Chondrocyte (in vitro differentiated cells): Measurements from ENCODE around the gene RAB5B. TPM values are rescaled to one million over a fixed set of nuclear protein-coding genes. Genes with fewer than 3 reads are reported as not detected.
"Not testable (repeated sequence)": the region's sequence is repeated elsewhere in the genome, so short reads cannot be mapped to it uniquely, and the experiment has no call there.

Experiments
- DNase-seq: peaks from one replicate; pipeline ENCODE4 v3.0.0; 2021; ENCODE audit warnings: mixed read lengths, low spot score
- H3K27ac Mint-ChIP-seq: one replicate; pipeline ENCODE4 v1.8.0; 2021; ENCODE audit warnings: mild to moderate bottlenecking, moderate library complexity, mixed read lengths; ENCODE audit not compliant: unreplicated experiment
- H3K27me3 Mint-ChIP-seq: 2 replicates; pipeline ENCODE4 v1.8.0; 2021; ENCODE audit warnings: low read depth, mixed read lengths
- H3K36me3 Mint-ChIP-seq: 2 replicates; pipeline ENCODE4 v1.8.0; 2021; ENCODE audit warnings: low read depth, mixed read lengths
- H3K4me1 Mint-ChIP-seq: 2 replicates; pipeline ENCODE4 v1.8.0; 2021; ENCODE audit warnings: low read depth, mild to moderate bottlenecking, mixed read lengths
- H3K4me3 Mint-ChIP-seq: one replicate; pipeline ENCODE4 v1.8.0; 2021; ENCODE audit warnings: mild to moderate bottlenecking, moderate library complexity, mixed read lengths; ENCODE audit not compliant: unreplicated experiment
- H3K9me3 Mint-ChIP-seq: 2 replicates; pipeline ENCODE4 v1.8.0; 2021; ENCODE audit warnings: low read depth, mixed read lengths
- CTCF ChIP-seq: fragments of 200-600 bp; sonication (generic); IDR thresholded peaks from 2 replicates; pipeline ENCODE4 v1.5.0; 2021; ENCODE audit warnings: antibody characterized with exemption, mild to moderate bottlenecking, moderate library complexity
- total RNA-seq: library from RNA; stranded (reverse); gene quantifications from 3 replicates; pipeline ENCODE4 v1.2.1, GENCODE V29; 2021

Gene RAB5B
- total RNA-seq, 1 donor from 2014 or later, result 105 TPM

- Mint-ChIP-seq H3K4me3 (peak within 1 kb of the TSS; percentile 93), H3K9me3 (no peaks in the 10 kb centered on the region), H3K27ac (peak within 1 kb of the TSS; percentile 92), H3K27me3 (no peaks in the 10 kb centered on the region), H3K36me3 (peaks cover 11% of the 10 kb centered on the region), H3K4me1 (peaks cover 30% of the 10 kb centered on the region)
- peak; percentile 99 for DNase-seq
- no peak for TF ChIP-seq CTCF
Measured at GRCh38 chr12:55996715-55997534, 23.0 kb downstream of the RAB5B start, which contains the start of gene SUOX. TSS of gene SUOX (plus strand) at chr12:55997276. CDS start at chr12:56002222, 4,946 bp downstream.

GRCh38 chr12:55997535-55997859 lies 23.6 kb downstream of the RAB5B start:
- Mint-ChIP-seq H3K36me3 (peaks cover 5% of the 10 kb centered on the region), H3K4me3 (peak overlapping the region; percentile 93), H3K27ac (peak overlapping the region; percentile 84), H3K9me3 (no peaks in the 10 kb centered on the region), H3K27me3 (no peaks in the 10 kb centered on the region), H3K4me1 (peaks cover 30% of the 10 kb centered on the region)
- TF ChIP-seq CTCF, result no peak
- DNase-seq, result no peak

- H3K36me3 Mint-ChIP-seq, H3K9me3 Mint-ChIP-seq, DNase-seq, H3K27me3 Mint-ChIP-seq, H3K27ac Mint-ChIP-seq, H3K4me3 Mint-ChIP-seq: not testable (repeated sequence)
- H3K4me1 Mint-ChIP-seq, result peaks cover 30% of the 10 kb centered on the region
Measured at GRCh38 chr12:55999522-55999921, 25.6 kb downstream of the RAB5B start.

- DNase-seq, H3K4me3 Mint-ChIP-seq, H3K27ac Mint-ChIP-seq, H3K27me3 Mint-ChIP-seq, H3K9me3 Mint-ChIP-seq, H3K36me3 Mint-ChIP-seq: not testable (repeated sequence)
- peaks cover 30% of the 10 kb centered on the region for H3K4me1 Mint-ChIP-seq
Measured at GRCh38 chr12:55999999-56000540, 26.2 kb downstream of the RAB5B start.

GRCh38 chr12:56001487-56002100 lies 27.7 kb downstream of the RAB5B start:
- Mint-ChIP-seq H3K9me3 (no peaks in the 10 kb centered on the region), H3K4me1 (peaks cover 23% of the 10 kb centered on the region), H3K4me3 (no peak overlapping the region), H3K27ac (no peak overlapping the region), H3K36me3 (peaks cover 7% of the 10 kb centered on the region), H3K27me3 (no peaks in the 10 kb centered on the region)
- TF ChIP-seq CTCF, result no peak
- DNase-seq, result no peak

GRCh38 chr12:56003376-56003775 lies 29.5 kb downstream of the RAB5B start:
- peaks cover 19% of the 10 kb centered on the region for H3K4me1 Mint-ChIP-seq
- H3K9me3 Mint-ChIP-seq, H3K27me3 Mint-ChIP-seq, H3K4me3 Mint-ChIP-seq, H3K27ac Mint-ChIP-seq, H3K36me3 Mint-ChIP-seq: not testable (repeated sequence)
- DNase-seq, result peak; percentile 34
